Head of caudate nucleus (tissue), 42 donors: Measurements from ENCODE around the gene RASGRP3.
"Not testable (repeated sequence)": the region's sequence is repeated elsewhere in the genome, so short reads cannot be mapped to it uniquely, and the experiment has no call there.

ENCODE experiments used
- DNase-seq, 42 donors: peaks; one replicate each; pipeline versions ENCODE4 v3.0.0 to v3.0.0-alpha.2; 2020 to 2021; ENCODE audit warnings: mixed read lengths in 7 of 42
- intact Hi-C: fragments of 100-400 bp; cut with DNase I; formaldehyde crosslinking; loops from one replicate; pipeline ENCODE4 v1.15.0; 2022

RASGRP3 gene

DNA sequence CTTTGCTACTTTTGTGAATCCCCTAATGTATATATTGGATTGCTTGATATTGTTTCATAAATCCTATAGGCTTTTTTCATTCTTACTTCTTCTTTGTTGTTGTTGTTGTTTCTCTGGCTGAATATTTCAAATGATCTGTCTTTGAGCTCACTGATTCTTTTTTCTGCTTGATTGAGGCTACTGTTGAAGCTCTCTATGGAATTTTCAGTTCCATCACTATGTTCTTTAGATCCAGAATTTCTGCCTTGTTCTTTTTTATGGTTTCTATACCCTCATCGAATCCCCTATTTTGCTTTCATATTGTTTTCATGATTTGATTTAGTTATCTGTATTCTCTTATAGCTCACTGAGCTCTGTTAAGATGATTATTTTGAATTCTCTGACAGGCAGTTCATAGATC is 24.6 kb upstream of the RASGRP3 start:
- intact Hi-C loops: no loop called here
- no peak for DNase-seq

DNA sequence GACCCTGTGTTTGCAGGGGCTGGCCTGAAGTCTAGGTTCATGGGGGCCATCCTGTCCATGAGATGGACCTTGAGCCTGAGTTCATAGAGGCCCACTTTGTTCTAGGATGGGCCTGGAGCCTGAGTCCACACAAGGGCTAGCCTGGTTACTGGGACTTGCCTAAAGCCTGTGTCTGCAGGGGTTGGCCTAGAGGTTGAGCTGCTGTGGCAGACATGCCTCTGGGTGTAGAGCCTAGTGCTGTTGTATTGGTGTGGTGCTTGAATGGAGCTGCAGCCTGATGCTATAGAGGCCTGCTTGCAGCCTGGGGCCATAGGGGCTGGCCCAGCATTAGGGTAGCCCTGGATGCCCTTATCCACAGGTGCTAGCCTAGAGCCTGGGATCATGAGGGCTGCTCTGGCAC is 23.9 kb upstream of the RASGRP3 start:
- no peak for DNase-seq
- intact Hi-C loops: no loop called here

DNA sequence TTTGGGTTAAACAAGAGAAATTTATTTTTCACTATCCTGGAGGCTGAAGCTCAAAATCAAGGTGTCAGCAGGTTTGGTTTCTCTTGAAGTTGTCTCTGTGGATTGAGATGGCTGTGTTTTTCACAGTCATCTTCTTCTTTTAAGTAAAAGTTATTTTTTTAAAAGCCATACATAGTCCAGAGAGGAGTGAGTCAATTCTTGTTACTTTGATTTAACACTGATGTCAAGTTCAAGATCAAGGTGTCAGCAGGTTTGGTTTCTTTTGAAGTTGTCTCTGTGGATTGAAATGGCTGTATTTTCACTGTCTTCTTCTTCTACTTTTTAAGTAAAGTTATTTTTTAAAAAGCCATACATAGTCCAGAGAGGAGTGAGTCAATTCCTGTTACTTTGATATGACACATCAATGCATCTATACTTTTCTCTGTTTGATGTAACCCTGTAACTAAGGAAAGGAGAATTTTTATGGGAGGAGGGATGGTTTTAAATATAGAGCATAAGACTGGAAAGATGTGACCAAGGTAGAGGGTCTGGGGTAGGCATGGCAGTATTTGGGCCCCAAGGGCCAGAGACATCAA is 22.5 kb upstream of the RASGRP3 start:
- intact Hi-C loops: no loop called here
- DNase-seq: no peak

DNA sequence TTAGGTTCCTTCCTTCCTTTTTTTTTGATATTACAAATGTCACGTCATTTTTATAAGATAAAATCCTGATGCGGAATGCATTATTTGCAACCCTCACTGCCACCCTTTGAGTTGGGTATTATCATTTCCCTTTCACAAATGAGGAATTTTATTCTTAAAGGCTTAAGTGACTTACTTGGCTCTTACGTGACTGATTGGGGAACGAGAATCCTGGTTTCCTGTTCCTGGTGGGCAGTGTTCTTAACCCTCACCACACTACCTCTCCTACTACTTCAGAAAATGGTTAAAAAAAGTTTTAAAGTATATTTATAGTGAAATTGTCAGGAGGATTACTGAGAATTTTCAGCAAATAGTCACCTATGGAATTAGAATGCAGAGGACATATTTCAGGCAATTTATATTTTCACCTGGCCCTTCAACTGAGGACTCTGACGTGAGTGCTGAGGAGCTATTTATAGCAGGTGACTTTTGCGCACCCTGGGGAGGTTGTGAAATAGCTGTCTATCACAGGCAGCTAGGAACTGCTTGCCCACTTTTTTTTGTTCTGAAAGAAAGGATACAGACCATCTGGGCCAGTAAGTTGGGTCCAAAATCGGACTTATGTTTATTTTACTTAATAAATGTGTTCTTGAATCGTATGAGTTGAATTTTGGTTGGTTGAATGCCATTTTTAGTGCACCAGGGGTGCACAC is 18.7 kb upstream of the RASGRP3 start:
- intact Hi-C loops: no loop called here
- DNase-seq: peak in 1 of 42 donors; percentile 19

DNA sequence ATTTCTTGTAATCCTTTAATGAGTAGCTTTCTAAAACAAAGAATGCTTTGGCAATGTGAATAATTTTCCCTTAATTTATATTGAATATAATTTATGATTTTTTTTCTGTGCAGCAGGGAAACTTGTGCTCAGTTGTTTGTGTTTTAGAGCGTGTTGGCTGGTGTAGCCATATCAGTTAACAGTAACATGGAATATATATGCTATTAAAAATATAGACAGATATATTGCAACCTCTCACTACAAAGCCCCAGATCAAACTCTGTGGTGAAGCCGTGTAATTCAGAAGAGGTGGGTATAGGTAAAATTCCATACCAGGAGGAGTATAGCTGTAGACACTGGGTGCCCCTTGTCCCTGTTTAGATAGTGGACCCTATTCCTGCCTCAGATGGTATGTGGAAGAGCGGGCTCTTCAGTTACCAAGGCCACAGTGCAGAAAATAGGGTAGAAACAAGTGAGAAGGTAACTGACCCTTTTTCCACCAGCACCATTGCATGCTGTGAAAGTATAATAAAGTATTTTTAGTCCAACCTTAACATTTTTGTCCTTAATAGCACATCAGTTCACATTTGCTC is 18.1 kb upstream of the RASGRP3 start:
- intact Hi-C loops: no loop called here

DNA sequence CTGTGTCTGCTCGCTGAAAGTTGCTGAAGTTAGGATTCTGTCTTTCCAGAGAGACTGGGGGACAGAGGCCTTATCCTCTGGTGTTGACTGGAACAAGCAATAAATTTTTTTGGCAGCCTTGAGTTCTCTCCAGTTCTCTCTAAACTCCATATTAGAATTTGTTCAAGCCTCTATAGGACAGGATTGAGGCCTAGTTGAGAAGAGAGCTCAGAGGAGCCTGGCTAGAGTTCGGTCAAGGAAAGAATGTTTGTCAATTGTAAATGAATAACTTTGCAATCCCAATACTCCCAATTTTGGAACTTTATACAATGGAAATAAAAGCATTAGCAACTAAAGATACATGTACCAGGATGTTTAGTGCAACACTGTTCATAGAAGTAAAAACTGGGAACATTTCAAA is 16.7 kb upstream of the RASGRP3 start:
- intact Hi-C loops: no loop called here
- DNase-seq: no peak

More for the DNA sequence above, 18.1 kb upstream of the RASGRP3 start:
- DNase-seq: no peak

DNA sequence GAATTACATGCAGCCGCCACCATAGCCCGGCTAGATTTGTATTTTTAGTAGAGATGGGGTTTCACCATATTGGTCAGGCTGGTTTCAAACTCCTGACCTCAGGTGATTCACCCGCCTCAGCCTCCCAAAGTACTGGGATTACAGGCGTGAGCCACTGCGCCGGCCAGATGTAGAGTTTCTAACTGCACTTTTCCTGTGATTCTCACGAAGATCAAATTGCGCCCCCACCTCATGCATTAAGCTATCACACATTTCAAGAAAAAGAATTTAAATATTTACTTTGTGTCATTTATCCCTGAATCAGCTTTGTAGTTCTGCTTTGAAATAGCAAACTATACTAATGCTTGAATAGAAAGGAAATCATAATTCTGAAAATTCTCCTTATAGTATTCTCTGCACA is 13.9 kb upstream of the RASGRP3 start:
- DNase-seq, intact Hi-C loops: not testable (repeated sequence)

DNA sequence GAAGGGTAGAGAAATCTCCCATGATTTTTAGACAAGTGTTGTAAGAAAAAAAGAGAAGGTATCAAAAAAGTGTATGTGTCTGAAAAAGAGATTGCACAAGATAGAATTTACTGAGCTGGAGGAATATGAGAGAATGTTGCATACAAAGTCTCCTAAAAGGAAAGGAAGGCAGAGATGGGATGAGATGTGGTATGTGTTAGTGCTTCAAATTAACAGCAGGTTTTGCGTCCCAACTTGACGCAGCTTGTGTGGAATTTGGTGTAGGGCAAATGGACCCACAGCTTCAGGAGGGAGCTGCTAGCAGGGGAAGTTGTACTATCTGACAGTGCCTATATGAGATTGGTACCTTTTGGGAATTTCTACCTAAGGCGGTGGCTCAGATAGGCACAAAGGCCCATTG is 9.0 kb upstream of the RASGRP3 start:
- no peak for DNase-seq
- intact Hi-C loops: no loop called here

DNA sequence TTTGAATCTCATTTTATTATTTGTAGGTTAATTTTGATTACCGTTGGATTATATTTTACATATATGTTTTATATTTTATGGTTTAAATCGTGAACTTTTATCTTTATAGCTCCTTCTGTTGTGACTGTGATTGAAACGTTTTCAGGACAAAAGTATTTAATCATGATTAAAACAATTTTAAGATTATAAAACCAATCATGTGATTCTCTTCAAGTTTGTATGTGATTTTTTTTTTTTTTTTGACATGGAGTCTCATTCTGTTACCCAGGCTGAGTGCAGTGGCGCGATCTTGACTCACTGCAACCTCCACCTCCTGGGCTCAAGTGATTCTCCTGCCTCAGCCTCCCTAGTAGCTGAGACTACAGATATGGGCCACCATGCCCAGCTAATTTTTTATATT is 7.2 kb upstream of the RASGRP3 start:
- DNase-seq: no peak
- intact Hi-C loops: no loop called here

DNA sequence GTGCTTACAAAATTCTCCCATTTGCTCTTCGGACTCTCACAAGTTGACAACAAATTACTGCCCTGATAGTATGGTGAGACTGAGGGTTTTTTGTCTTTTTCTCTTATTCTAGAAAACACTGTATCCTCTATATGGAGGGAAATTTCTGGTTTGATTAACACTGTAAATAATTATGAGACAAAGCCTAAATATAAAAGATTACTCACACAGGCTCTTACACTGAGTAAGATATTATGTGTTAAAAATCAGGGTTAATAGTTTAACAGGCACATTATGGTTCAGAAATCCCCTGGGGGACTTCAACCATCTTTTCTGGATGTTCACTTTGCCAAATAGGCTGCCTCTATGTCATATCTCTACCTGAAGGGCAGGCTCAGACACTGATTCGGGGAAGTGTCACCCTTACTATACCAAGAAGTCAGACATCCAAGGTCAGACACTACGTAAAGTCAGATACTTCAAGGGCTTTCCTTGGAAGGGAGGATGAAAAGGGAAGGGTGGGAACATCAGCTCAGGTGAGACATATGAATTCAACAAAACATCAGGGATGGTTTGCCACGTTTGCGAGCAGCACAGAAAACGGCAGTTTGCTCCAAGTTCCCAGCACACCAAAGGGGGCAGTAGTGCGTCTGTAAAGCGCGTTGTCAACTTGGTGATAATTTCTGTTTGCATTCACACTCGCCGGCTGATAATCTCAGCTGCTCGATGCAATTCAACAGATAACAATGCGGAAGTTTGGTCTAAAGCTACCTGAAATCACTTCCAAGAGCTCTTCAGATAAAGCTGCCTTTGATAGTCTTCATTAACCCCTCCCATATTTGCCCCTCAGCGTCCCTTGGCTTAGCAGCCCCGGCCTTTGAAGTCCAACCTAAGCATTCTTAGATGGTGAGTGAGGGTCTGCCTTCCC is 972 bp upstream of the RASGRP3 start:
- intact Hi-C loops: loop anchor here (2.0 to 5.0 kb wide), 2 partner anchors 107 to 122 kb away; partner anchors contain the start of gene FAM98A
- DNase-seq: peak; percentile 64 to 95 (median 86)

DNA sequence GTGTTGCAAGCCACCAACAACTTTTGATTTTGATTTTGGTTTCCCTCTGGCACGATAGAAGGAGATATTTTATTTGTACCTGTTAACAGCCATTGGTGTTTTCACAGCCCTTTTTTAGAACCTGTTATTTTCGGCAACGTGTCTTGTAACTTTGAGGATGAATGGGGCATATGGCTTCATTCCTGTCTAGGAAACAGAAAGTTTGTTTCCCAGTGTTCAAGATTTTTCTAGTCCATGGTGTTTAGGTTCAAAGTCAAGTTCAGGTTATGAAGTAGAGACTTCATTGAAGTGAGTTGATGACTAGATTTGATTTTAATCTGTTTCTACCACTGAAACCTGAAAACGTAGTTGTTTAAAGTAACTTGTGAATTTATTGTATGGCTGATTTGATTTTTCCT is 343 bp downstream of the RASGRP3 start:
- DNase-seq: no peak
- intact Hi-C loops: loop anchor here (5.0 kb wide), 1 partner anchor 121 kb away; the partner anchor contains the start of gene FAM98A

DNA sequence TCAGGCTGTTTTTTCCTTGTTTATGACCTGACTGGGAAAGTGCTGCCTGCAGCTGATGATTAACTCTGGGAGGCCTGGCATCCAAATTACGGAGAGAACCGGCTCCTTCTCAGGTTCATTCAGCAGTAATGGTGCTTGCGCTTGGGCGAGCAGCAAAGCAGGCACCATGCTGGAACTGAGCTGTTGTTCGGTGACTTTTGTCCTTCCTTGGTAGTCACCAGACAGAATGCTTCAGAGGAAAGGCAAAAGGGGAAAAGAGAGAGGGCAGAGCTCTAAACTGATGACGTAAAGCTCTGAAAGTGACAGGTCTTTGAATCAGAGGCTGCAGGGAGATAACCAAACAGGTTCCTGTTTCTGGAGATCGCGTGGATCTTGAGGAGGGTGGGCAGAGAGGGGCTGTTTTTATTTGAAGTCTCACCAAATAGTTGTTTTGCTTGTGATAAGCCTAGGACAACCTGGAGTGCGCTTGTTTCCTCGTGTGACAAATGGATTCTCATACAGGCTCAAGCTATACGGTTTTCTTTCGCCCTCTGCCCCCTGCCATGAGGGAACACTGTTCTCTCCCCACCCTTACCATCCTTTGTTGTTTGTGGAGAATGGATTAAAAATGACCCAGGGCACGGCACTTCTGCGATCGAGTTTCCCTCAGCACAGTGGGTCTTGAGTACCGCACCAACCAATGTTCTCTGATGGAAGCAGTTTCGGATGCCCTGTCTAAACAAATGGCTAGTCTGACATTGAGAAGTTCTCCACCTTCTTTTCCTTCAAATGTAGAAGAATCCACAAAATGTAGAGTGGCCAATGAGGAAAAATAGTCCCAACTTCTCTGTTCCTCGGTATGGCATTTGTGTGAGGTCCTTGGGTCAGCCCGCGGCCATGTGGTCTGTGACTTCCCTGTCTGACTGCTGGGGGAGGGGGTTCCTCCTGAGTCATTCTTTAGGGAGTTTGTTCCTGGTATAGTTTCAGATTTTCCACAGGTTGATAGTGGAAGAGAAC is 1.3 kb downstream of the RASGRP3 start:
- intact Hi-C loops: loop anchor here (5.0 kb wide), 1 partner anchor 120 kb away; the partner anchor contains the start of gene FAM98A
- peak in 32 of 42 donors; percentile 18 to 71 (median 50) for DNase-seq

DNA sequence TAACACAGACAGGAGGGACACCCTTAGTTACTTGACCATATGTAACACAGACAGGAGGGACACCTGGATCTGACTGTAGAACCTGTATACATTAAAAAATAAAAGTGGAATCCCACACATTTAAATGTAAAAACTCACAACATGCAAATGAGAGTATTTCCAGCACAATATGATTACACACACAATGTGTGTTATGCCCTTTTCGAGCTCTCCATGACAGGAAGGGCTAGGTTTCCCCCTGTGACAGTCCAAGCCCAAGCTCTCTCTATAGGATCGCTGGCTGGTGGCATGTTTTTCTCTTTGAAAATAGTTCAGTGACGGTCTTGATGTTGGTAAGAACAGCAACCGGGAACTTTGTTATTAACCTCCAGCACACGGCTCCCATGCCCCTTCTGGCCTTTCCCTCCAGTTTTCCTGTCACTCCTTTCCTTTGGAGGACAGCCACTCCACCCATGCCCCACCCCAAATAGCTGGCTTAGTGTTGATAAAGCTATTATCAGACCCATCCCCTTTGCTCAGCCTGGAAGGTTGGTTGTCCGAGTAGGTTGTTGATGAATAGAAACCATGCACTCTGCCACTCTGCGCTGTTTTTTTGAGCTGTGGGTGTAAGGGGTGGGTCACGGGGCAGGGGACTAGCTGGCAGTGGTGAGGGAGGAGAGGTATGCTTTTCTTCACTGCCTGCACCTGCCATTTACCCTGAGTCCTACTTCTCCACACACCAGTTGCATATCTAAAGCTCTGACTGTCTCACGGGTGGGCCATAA is 2.7 kb downstream of the RASGRP3 start:
- intact Hi-C loops: loop anchor here (5.0 kb wide), 1 partner anchor 118 kb away; the partner anchor contains the start of gene FAM98A
- no peak for DNase-seq

DNA sequence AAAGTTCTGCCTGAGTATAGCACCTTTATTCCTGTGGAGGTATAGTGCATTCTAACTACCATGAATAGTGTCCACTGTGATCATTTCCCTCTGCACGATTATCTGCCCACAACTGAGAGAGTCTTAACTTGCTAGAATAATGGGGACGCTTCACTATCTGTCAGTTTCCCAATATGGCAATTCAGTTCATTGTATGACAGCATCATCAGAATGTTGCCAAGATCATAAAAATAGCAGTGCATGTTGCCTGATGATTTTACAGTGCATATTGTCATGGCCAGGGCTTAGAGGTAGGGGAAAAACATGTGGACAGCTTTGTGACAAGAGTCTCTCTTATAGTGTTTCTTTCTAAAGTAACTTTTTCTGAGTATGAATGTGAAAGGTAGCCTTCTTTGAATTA is 6.1 kb downstream of the RASGRP3 start:
- DNase-seq: no peak
- intact Hi-C loops: no loop called here

DNA sequence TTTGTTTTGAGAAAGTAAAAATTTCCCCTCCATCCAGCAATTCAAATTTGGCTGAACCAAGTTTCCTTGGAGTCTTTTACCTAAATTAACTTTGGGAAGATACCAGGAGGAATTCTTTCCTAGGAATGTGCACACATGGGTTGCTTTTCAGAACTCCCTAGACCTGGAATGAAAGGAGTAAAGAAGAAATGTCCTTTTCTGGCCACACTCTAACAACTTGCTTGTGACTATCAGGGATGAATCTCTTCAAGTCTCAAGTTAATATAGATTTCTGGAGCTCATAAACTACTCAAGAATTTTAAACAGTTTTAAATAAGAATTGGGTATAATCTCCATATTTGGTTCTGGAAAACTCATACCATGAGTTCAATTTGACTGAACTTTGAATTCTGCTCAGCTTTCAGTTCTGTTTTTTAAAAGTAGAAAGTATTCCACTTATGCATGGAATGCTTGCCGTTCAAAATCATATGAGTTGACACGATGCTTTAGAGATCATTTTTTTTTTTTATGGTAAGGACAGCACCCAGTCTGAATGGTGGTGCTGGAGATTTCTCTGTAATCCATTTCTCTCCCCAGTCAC is 7.7 kb downstream of the RASGRP3 start:
- DNase-seq: no peak
- intact Hi-C loops: no loop called here

DNA sequence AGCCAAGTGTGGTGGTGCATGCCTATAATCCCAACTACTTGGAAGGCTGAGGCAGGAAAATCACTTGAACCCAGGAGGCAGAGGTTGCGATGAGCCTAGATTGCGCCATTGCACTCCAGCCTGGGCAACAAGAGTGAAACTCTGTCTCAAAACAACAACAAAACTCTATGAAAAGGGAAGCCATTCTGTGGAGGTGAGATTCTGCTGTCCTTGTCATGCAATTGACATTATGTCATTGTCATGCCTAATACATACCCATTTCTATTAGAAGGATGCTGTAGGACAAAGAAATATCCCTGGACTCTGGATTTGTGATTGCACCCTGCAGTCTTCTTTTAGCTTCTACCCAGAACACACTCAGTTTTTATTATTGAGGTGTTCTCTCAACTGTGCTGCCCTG is 8.6 kb downstream of the RASGRP3 start:
- intact Hi-C loops: no loop called here
- DNase-seq: no peak

DNA sequence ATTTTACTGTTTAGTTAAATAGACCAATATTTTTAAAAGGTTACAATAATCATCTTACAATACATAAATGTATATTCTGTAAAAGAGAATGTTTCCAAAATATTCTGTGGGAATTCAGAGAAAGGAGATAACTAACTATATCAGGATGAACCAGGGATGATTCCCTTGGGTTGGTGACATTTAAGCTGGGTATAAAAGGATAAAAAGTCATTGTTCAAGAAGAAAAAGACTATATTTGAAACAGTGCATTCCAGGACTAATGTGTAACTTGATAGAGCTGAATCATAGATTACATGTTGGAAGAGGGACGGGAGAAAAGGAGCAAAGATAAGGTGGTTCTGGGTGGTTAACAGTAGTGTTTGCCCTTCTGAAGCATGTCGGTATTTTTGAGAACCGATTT is 10.1 kb downstream of the RASGRP3 start:
- no peak for DNase-seq
- intact Hi-C loops: no loop called here
